Measurements from ENCODE around the gene GNG11.

DNA sequence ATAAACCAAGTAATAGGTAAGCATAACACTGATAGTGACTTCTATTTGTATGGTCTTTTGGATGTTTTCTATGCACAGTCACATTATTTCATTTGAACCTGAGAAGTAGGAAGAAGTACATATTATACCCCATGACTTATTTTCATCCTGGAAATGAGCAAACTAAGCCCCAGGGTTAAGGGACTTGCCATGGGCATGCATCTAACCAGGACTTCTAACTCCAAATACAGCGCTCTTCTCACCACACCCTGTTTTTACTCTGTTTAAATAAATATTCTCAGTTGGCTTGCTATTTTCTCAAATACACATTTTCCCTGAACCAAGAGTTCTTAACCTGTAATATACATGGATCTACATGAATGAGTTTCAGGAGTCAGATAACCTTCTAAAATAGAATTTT lies 16.3 kb downstream of the GNG11 start:
- TF ChIP-seq, protein P1, sequence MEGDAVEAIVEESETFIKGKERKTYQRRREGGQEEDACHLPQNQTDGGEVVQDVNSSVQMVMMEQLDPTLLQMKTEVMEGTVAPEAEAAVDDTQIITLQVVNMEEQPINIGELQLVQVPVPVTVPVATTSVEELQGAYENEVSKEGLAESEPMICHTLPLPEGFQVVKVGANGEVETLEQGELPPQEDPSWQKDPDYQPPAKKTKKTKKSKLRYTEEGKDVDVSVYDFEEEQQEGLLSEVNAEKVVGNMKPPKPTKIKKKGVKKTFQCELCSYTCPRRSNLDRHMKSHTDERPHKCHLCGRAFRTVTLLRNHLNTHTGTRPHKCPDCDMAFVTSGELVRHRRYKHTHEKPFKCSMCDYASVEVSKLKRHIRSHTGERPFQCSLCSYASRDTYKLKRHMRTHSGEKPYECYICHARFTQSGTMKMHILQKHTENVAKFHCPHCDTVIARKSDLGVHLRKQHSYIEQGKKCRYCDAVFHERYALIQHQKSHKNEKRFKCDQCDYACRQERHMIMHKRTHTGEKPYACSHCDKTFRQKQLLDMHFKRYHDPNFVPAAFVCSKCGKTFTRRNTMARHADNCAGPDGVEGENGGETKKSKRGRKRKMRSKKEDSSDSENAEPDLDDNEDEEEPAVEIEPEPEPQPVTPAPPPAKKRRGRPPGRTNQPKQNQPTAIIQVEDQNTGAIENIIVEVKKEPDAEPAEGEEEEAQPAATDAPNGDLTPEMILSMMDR (optimal IDR thresholded peaks at IDR 0.05 in 1 of 3, IDR thresholded peaks at IDR 0.05 in 1 of 3, conservative IDR thresholded peaks at IDR 0.05 in 1 of 3; ENCODE audit: extremely low read depth in 1 of 3, insufficient read depth in 2 of 3, low read length in 3 of 3), result no peak
- no peak for TF ChIP-seq EZH2 (IDR thresholded peaks at IDR 0.05; ENCODE audit: low read length)

Measured in keratinocyte (primary cell).